Stimulated activated CD4-positive, alpha-beta T cell treated with anti-CD3 and anti-CD28 coated beads, Interleukin-15, amount 100 ng/mL, for 24 hours (primary cell): ENCODE data around the gene D2HGDH.

Experiments used
- DNase-seq: peaks from one replicate; pipeline ENCODE4 v3.0.0-alpha.2; 2020

The D2HGDH gene

GRCh38 chr2:241734467-241735208 is at the start of gene D2HGDH:
Gene D2HGDH (plus strand): TSS chr2:241734630. CDS start chr2:241735225, 595 bp downstream.
- DNase-seq: peak; percentile 96

GRCh38 chr2:241686324-241686649 is 48.1 kb upstream of the D2HGDH start:
- DNase-seq: peak; percentile 43

- DNase-seq: peak; percentile 97
These were observed 47.6 kb upstream of the D2HGDH start, which contains the start of gene DTYMK for GRCh38 chr2:241686650-241687425. Gene DTYMK (minus strand): TSS chr2:241686815. CDS start chr2:241686783, 32 bp downstream.

- no peak for DNase-seq
These were observed 45.1 kb upstream of the D2HGDH start for GRCh38 chr2:241689306-241689705.

GRCh38 chr2:241690202-241690717 is 44.2 kb upstream of the D2HGDH start:
- DNase-seq: no peak

GRCh38 chr2:241692448-241692847 is 42.0 kb upstream of the D2HGDH start:
- DNase-seq: no peak

- DNase-seq: no peak
These were observed 38.8 kb upstream of the D2HGDH start for GRCh38 chr2:241695651-241696050.

- no peak for DNase-seq
These were observed 33.4 kb upstream of the D2HGDH start for GRCh38 chr2:241701149-241701398.

GRCh38 chr2:241701399-241702154 is 32.9 kb upstream of the D2HGDH start, which contains the start of gene ING5:
Gene ING5 (plus strand): TSS chr2:241702039. CDS start chr2:241702066, 27 bp downstream.
- DNase-seq: peak; percentile 98

- peak; percentile 94 for DNase-seq
These were observed 32.0 kb upstream of the D2HGDH start for GRCh38 chr2:241702155-241703031.

- no peak for DNase-seq
These were observed 31.3 kb upstream of the D2HGDH start for GRCh38 chr2:241703032-241703604.

GRCh38 chr2:241706537-241706936 is 27.9 kb upstream of the D2HGDH start:
- no peak for DNase-seq

GRCh38 chr2:241708879-241709278 is 25.6 kb upstream of the D2HGDH start:
- DNase-seq: no peak

GRCh38 chr2:241719093-241719492 is 15.3 kb upstream of the D2HGDH start:
- no peak for DNase-seq

GRCh38 chr2:241720099-241720498 is 14.3 kb upstream of the D2HGDH start:
- no peak for DNase-seq

GRCh38 chr2:241720560-241720959 is 13.9 kb upstream of the D2HGDH start:
- no peak for DNase-seq

- no peak for DNase-seq
These were observed 12.6 kb upstream of the D2HGDH start for GRCh38 chr2:241721852-241722251.

- DNase-seq: no peak
These were observed 11.5 kb upstream of the D2HGDH start for GRCh38 chr2:241722896-241723454.

- no peak for DNase-seq
These were observed 10.0 kb upstream of the D2HGDH start for GRCh38 chr2:241724259-241724974.

- no peak for DNase-seq
These were observed 9.2 kb upstream of the D2HGDH start for GRCh38 chr2:241724975-241725870.
